Stimulated activated naive B cell treated with anti-CD40 and anti-IgM and Interleukin-4, amounts not matched to agents 10 μg/mL and 1 μg/mL and 100 μg/mL, for 72 hours (primary cell): Measurements from ENCODE around the gene SPATA33.

Experiments
- ATAC-seq, 2 donors: fragments of 150-1000 bp; cut with Tn5 transposase; replicated peaks; 2 replicates each; pipeline ENCODE4 v1.10.0; 2021; ENCODE audit warnings: moderate library complexity in 1 of 2
- DNase-seq: peaks from one replicate; pipeline ENCODE4 v3.0.0; 2021
- H3K27ac Mint-ChIP-seq: one replicate; pipeline ENCODE4 v1.8.0; 2022; ENCODE audit warnings: mild to moderate bottlenecking, mixed read lengths
- H3K27me3 Mint-ChIP-seq, 2 donors: one replicate each; pipeline ENCODE4 v1.8.0; 2022; ENCODE audit warnings: mixed read lengths in 2 of 2
- H3K36me3 Mint-ChIP-seq, 2 donors: one replicate each; pipeline ENCODE4 v1.8.0; 2022; ENCODE audit warnings: mixed read lengths in 2 of 2, mild to moderate bottlenecking in 1 of 2
- H3K4me1 Mint-ChIP-seq, 2 donors: one replicate each; pipeline ENCODE4 v1.8.0; 2022; ENCODE audit warnings: mixed read lengths in 2 of 2, mild to moderate bottlenecking in 1 of 2
- H3K4me3 Mint-ChIP-seq, 2 donors: one replicate each; pipeline ENCODE4 v1.8.0; 2022; ENCODE audit warnings: mild to moderate bottlenecking in 2 of 2, mixed read lengths in 2 of 2, moderate library complexity in 1 of 2
- H3K9me3 Mint-ChIP-seq, 2 donors: one replicate each; pipeline ENCODE4 v1.8.0; 2022; ENCODE audit warnings: mixed read lengths in 2 of 2, mild to moderate bottlenecking in 1 of 2

SPATA33 gene

GRCh38 chr16:89657442-89658220, at the start of gene SPATA33, which contains the start of gene CHMP1A:
TSS of gene SPATA33 (plus strand) at chr16:89657836. CDS start at chr16:89657912, 76 bp downstream.
TSS of gene CHMP1A (minus strand) at chr16:89657708. CDS start at chr16:89657588, 120 bp downstream.
- peak; percentile 90 for DNase-seq
- Mint-ChIP-seq H3K9me3 (no peaks in the 10 kb centered on the region), H3K27me3 (no peaks in the 10 kb centered on the region), H3K27ac (peak within 1 kb of the TSS; percentile 93), H3K4me3 (peak within 1 kb of the TSS; percentile 94 to 96), H3K36me3 (peaks cover 24 to 46% of the 10 kb centered on the region in 2 donors), H3K4me1 (peaks cover 27 to 51% of the 10 kb centered on the region in 2 donors)
- peak; percentile 93 to 96 for ATAC-seq

- no peak overlapping the region for H3K4me3 Mint-ChIP-seq
- ATAC-seq = no peak
- peaks cover under 1 to 1% of the 10 kb centered on the region in 2 donors for H3K4me1 Mint-ChIP-seq
- H3K27ac Mint-ChIP-seq = no peak overlapping the region
- no peak for DNase-seq
- no peaks in the 10 kb centered on the region for H3K9me3 Mint-ChIP-seq
- H3K27me3 Mint-ChIP-seq = peaks cover 4 to 7% of the 10 kb centered on the region in 2 donors
- no peaks in the 10 kb centered on the region for H3K36me3 Mint-ChIP-seq
Measured at GRCh38 chr16:89607937-89608740, 49.5 kb upstream of the SPATA33 start.

- no peaks in the 10 kb centered on the region for H3K36me3 Mint-ChIP-seq
- H3K27me3 Mint-ChIP-seq = peaks cover 4 to 22% of the 10 kb centered on the region in 2 donors
- ATAC-seq = no peak
Measured at GRCh38 chr16:89610108-89610453, 47.6 kb upstream of the SPATA33 start.

GRCh38 chr16:89612415-89613166, 45.0 kb upstream of the SPATA33 start:
- Mint-ChIP-seq H3K4me1 (peaks cover 9 to 10% of the 10 kb centered on the region in 2 donors), H3K4me3 (no peak overlapping the region), H3K36me3 (no peaks in the 10 kb centered on the region), H3K27ac (no peak overlapping the region), H3K9me3 (peaks cover 0 to 2% of the 10 kb centered on the region in 2 donors), H3K27me3 (peaks cover 4 to 22% of the 10 kb centered on the region in 2 donors)
- ATAC-seq = no peak
- DNase-seq = no peak

More at GRCh38 chr16:89610108-89610453, 47.6 kb upstream of the SPATA33 start:
- Mint-ChIP-seq H3K4me3 (no peak overlapping the region), H3K4me1 (no peaks in the 10 kb centered on the region), H3K27ac (no peak overlapping the region), H3K9me3 (no peaks in the 10 kb centered on the region)
- DNase-seq = no peak

- Mint-ChIP-seq H3K36me3 (no peaks in the 10 kb centered on the region), H3K27me3 (peaks cover 4 to 22% of the 10 kb centered on the region in 2 donors), H3K4me1 (peaks cover 9 to 10% of the 10 kb centered on the region in 2 donors), H3K27ac (no peak within 1 kb of the TSS), H3K9me3 (peaks cover 0 to 2% of the 10 kb centered on the region in 2 donors), H3K4me3 (no peak within 1 kb of the TSS)
- DNase-seq (no peak), ATAC-seq (no peak)
Measured at GRCh38 chr16:89613231-89613953, 44.2 kb upstream of the SPATA33 start, which contains the start of gene DPEP1. TSS of gene DPEP1 (plus strand) at chr16:89613642. CDS start at chr16:89630411, 16,769 bp downstream.

GRCh38 chr16:89613954-89614459, 43.6 kb upstream of the SPATA33 start:
- Mint-ChIP-seq H3K4me1 (peaks cover 9 to 10% of the 10 kb centered on the region in 2 donors), H3K27ac (no peak overlapping the region), H3K36me3 (no peaks in the 10 kb centered on the region), H3K27me3 (peaks cover 4 to 22% of the 10 kb centered on the region in 2 donors), H3K9me3 (peaks cover 0 to 2% of the 10 kb centered on the region in 2 donors), H3K4me3 (no peak overlapping the region)
- no peak for DNase-seq
- no peak for ATAC-seq

- H3K9me3 Mint-ChIP-seq = peaks cover 0 to 2% of the 10 kb centered on the region in 2 donors
- H3K36me3 Mint-ChIP-seq = no peaks in the 10 kb centered on the region
- ATAC-seq = peak; percentile 7 to 10
- peaks cover 9 to 10% of the 10 kb centered on the region in 2 donors for H3K4me1 Mint-ChIP-seq
- H3K27me3 Mint-ChIP-seq = peaks cover 4 to 27% of the 10 kb centered on the region in 2 donors
- no peak overlapping the region for H3K27ac Mint-ChIP-seq
- DNase-seq = no peak
- H3K4me3 Mint-ChIP-seq = no peak overlapping the region
Measured at GRCh38 chr16:89615176-89615575, 42.5 kb upstream of the SPATA33 start.

- peaks cover 0 to 2% of the 10 kb centered on the region in 2 donors for H3K9me3 Mint-ChIP-seq
- H3K27me3 Mint-ChIP-seq = peaks cover 9 to 32% of the 10 kb centered on the region in 2 donors
- H3K4me3 Mint-ChIP-seq = no peak overlapping the region
- H3K27ac Mint-ChIP-seq = no peak overlapping the region
- no peak for DNase-seq
- H3K36me3 Mint-ChIP-seq = no peaks in the 10 kb centered on the region
- peak; percentile 57 to 60 for ATAC-seq
- H3K4me1 Mint-ChIP-seq = peaks cover 9 to 10% of the 10 kb centered on the region in 2 donors
Measured at GRCh38 chr16:89615596-89616090, 42.0 kb upstream of the SPATA33 start.

- DNase-seq = no peak
- Mint-ChIP-seq H3K4me3 (no peak overlapping the region), H3K9me3 (peaks cover 0 to 2% of the 10 kb centered on the region in 2 donors), H3K36me3 (no peaks in the 10 kb centered on the region), H3K4me1 (peaks cover 9 to 10% of the 10 kb centered on the region in 2 donors), H3K27ac (no peak overlapping the region), H3K27me3 (peaks cover 18 to 42% of the 10 kb centered on the region in 2 donors)
- ATAC-seq = no peak
Measured at GRCh38 chr16:89616623-89617022, 41.0 kb upstream of the SPATA33 start.

- Mint-ChIP-seq H3K36me3 (no peaks in the 10 kb centered on the region), H3K4me1 (peaks cover 9 to 10% of the 10 kb centered on the region in 2 donors), H3K9me3 (peaks cover 0 to 2% of the 10 kb centered on the region in 2 donors), H3K27ac (no peak overlapping the region), H3K27me3 (peaks cover 22 to 46% of the 10 kb centered on the region in 2 donors), H3K4me3 (no peak overlapping the region)
- DNase-seq (no peak), ATAC-seq (no peak)
Measured at GRCh38 chr16:89617036-89617435, 40.6 kb upstream of the SPATA33 start.

- peaks cover 26 to 51% of the 10 kb centered on the region in 2 donors for H3K27me3 Mint-ChIP-seq
- no peak for DNase-seq
- H3K27ac Mint-ChIP-seq = no peak overlapping the region
- peaks cover 0 to 2% of the 10 kb centered on the region in 2 donors for H3K9me3 Mint-ChIP-seq
- H3K4me1 Mint-ChIP-seq = peaks cover 9 to 10% of the 10 kb centered on the region in 2 donors
- H3K36me3 Mint-ChIP-seq = no peaks in the 10 kb centered on the region
- ATAC-seq = no peak
- no peak overlapping the region for H3K4me3 Mint-ChIP-seq
Measured at GRCh38 chr16:89618109-89618998, 39.3 kb upstream of the SPATA33 start.

- DNase-seq = no peak
- Mint-ChIP-seq H3K4me3 (no peak overlapping the region), H3K4me1 (peaks cover 9 to 10% of the 10 kb centered on the region in 2 donors), H3K36me3 (no peaks in the 10 kb centered on the region), H3K27me3 (peaks cover 37 to 49% of the 10 kb centered on the region in 2 donors), H3K9me3 (peaks cover 0 to 2% of the 10 kb centered on the region in 2 donors), H3K27ac (no peak overlapping the region)
- ATAC-seq = no peak
Measured at GRCh38 chr16:89619840-89620239, 37.8 kb upstream of the SPATA33 start.
